OCI-LY7 (cell line): ENCODE data around the gene PLCL1. TPM values are rescaled to one million over a fixed set of nuclear protein-coding genes. Genes with fewer than 3 reads are reported as not detected.

ENCODE experiments used
- BruUV-seq: library from RNA; stranded (reverse); fragments of 400-500 nt; replicated peaks from 2 replicates; lab custom pipeline; 2021; lab: Mats Ljungman, UMichigan
- CTCF ChIA-PET: fragments of 300-600 bp; sonication (Branson Sonifier 250); formaldehyde crosslinking; loops from one replicate; lab custom pipeline; 2022; ENCODE audit warnings: antibody characterized with exemption; ENCODE audit not compliant: unreplicated experiment; lab: Charles Lee
- POLR2A ChIA-PET: fragments of 300-600 bp; sonication (Branson Sonifier 250); formaldehyde crosslinking; loops from one replicate; lab custom pipeline; 2022; ENCODE audit warnings: antibody characterized with exemption; lab: Charles Lee
- DNase-seq: peaks from one replicate; pipeline ENCODE4 v3.0.0-alpha.2; 2015; ENCODE audit warnings: low spot score
- H2AFZ ChIP-seq: fragments of 200-600 bp; sonication (generic), shearing (Covaris generic); 2 replicates; pipeline ENCODE4 v1.6.1; 2014; ENCODE audit warnings: mild to moderate bottlenecking, antibody characterized with exemption, low read length, moderate library complexity
- H3K27ac ChIP-seq: fragments of 200-600 bp; sonication (generic); 2 replicates; pipeline ENCODE4 v1.5.1; 2014; ENCODE audit warnings: mixed run types, low read depth, mild to moderate bottlenecking, moderate library complexity, low read length, inconsistent platforms; ENCODE audit not compliant: poor library complexity, severe bottlenecking
- H3K36me3 ChIP-seq: fragments of 200-600 bp; sonication (generic); 2 replicates; pipeline ENCODE4 v1.6.1; 2014; ENCODE audit warnings: mild to moderate bottlenecking, antibody characterized with exemption, low read length, moderate library complexity, mixed read lengths; ENCODE audit not compliant: insufficient read depth
- H3K4me1 ChIP-seq: fragments of 200-600 bp; sonication (generic); 2 replicates; pipeline ENCODE4 v1.5.1; 2014; ENCODE audit warnings: mild to moderate bottlenecking, low read length; ENCODE audit not compliant: insufficient read depth, poor library complexity, severe bottlenecking
- H3K4me2 ChIP-seq: fragments of 200-600 bp; sonication (generic); 2 replicates; pipeline ENCODE4 v1.6.1; 2014; ENCODE audit warnings: mild to moderate bottlenecking, low read length
- H3K4me3 ChIP-seq: fragments of 200-600 bp; sonication (generic); 2 replicates; pipeline ENCODE4 v1.5.1; 2014; ENCODE audit warnings: mild to moderate bottlenecking, low read depth, low read length; ENCODE audit not compliant: poor library complexity, severe bottlenecking
- H3K79me2 ChIP-seq: fragments of 200-600 bp; sonication (generic); 2 replicates; pipeline ENCODE4 v1.6.1; 2016; ENCODE audit warnings: low read depth, mild to moderate bottlenecking, low read length, moderate library complexity, mixed read lengths; ENCODE audit not compliant: insufficient read depth
- H3K9me2 ChIP-seq: fragments of 200-600 bp; sonication (generic); 2 replicates; pipeline ENCODE4 v1.6.1; 2016; ENCODE audit warnings: mild to moderate bottlenecking, low read length, mixed read lengths; ENCODE audit not compliant: insufficient read depth
- H3K9me3 ChIP-seq: fragments of 200-600 bp; sonication (generic); 2 replicates; pipeline ENCODE4 v1.6.1; 2014; ENCODE audit warnings: mild to moderate bottlenecking, mixed run types, low read length, mixed read lengths
- H4K20me1 ChIP-seq: fragments of 200-600 bp; sonication (generic); 2 replicates; pipeline ENCODE4 v1.6.1; 2014; ENCODE audit warnings: mild to moderate bottlenecking, antibody characterized with exemption, low read length, moderate library complexity, mixed read lengths; ENCODE audit not compliant: insufficient read depth
- EZH2phosphoT487 ChIP-seq: fragments of 200-600 bp; sonication (generic); IDR thresholded peaks from 2 replicates; pipeline ENCODE4 v1.6.1; 2018; ENCODE audit warnings: low read depth, borderline replicate concordance, mild to moderate bottlenecking, mixed run types, antibody characterized with exemption, low read length, moderate library complexity, mixed read lengths
- intact Hi-C: fragments of 100-400 bp; cut with micrococcal nuclease; formaldehyde crosslinking; loops from one replicate; pipeline ENCODE4 v1.10.0; 2022; ENCODE audit not compliant: unreplicated experiment
- total RNA-seq, 2 experiments: library from RNA; depleted of rRNA in 1 of 2; stranded (reverse); fragments of >200 nt in 1 of 2; shearing (Covaris generic) in 1 of 2; gene quantifications; 2 replicates each; pipeline ENCODE4 v1.2.3, GENCODE V29; 2014 to 2022
- TF ChIP-seq, protein P1 (sequence below): fragments of 200-600 bp; sonication (generic); conservative IDR thresholded peaks from 2 replicates; pipeline ENCODE4 v1.5.1; 2014; ENCODE audit warnings: mild to moderate bottlenecking, antibody characterized with exemption, low read length, moderate library complexity, mixed read lengths

PLCL1 gene
- total RNA-seq, 2 experiments from 2014 or later, result 0.03 TPM; not detected in 1

DNA sequence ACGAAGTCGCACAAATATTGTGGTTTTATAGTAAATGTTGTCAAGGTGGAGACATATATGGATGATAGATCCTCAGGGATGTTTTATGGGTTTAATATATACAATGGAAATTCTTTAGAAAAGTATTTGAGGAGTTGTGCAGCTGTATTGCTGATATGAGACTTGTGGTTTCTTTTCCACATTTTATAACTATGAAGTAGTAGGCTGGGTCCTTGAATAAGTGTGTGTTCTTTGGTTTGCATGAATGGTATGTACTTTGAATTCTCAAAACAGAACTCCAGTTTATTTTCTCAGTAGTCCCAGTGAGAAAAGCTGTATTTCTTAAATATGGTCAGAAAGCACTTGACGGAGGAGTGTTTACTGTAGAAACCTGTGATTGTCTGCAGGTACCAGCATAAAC is 42.4 kb downstream of the PLCL1 start:
- Histone ChIP-seq H3K4me2 (no peak overlapping the region), H3K79me2 (no peaks in the 10 kb centered on the region), H2AFZ (no peak overlapping the region), H3K4me1 (no peaks in the 10 kb centered on the region), H3K36me3 (no peaks in the 10 kb centered on the region), H3K9me3 (no peaks in the 10 kb centered on the region), H3K27ac (no peak overlapping the region), H3K4me3 (no peak overlapping the region), H4K20me1 (no peaks in the 10 kb centered on the region), H3K9me2 (no peaks in the 10 kb centered on the region)
- CTCF ChIA-PET, result no interaction called here
- POLR2A ChIA-PET, result no interaction called here
- TF ChIP-seq, protein P1, sequence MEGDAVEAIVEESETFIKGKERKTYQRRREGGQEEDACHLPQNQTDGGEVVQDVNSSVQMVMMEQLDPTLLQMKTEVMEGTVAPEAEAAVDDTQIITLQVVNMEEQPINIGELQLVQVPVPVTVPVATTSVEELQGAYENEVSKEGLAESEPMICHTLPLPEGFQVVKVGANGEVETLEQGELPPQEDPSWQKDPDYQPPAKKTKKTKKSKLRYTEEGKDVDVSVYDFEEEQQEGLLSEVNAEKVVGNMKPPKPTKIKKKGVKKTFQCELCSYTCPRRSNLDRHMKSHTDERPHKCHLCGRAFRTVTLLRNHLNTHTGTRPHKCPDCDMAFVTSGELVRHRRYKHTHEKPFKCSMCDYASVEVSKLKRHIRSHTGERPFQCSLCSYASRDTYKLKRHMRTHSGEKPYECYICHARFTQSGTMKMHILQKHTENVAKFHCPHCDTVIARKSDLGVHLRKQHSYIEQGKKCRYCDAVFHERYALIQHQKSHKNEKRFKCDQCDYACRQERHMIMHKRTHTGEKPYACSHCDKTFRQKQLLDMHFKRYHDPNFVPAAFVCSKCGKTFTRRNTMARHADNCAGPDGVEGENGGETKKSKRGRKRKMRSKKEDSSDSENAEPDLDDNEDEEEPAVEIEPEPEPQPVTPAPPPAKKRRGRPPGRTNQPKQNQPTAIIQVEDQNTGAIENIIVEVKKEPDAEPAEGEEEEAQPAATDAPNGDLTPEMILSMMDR, result no peak
- TF ChIP-seq EZH2phosphoT487, result no peak
- DNase-seq, result no peak
- intact Hi-C loops, result no loop called here
- no TSS peak for BruUV-seq

DNA sequence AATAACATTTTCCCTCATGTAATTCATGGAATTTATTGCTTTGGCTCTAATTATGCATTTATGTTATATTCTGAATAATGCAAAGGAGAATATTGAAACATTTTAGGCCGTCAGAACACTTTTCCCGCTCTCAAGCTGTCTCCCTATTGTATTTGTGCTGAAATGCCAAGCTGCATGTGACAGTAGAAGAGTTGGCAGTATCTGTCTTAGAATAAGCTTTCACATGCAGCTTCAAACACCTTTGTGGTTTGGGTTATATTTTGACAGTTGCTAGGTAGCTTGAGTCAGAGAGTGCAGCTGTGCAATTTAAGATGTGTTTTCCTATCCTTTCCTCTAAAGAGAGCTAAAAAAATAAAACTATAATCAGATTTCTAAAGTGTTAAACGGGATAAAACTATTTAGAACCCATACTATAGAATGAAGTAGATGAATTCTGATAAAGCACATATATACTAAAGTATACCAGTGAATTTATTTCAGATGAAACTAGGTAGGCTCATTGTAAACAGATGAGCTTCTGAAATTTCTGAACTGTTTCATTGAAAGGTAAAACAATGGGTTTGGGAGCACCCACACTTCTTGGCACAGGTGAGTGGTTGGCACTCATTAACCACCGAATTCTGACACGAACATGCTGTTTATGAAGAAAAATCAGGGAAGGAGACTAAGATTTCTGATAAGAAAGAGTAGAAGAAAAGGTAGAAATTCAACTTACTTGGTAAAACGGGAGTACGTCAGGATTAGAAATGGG is 43.4 kb downstream of the PLCL1 start:
- Histone ChIP-seq H3K36me3 (no peaks in the 10 kb centered on the region), H3K4me2 (no peak overlapping the region), H2AFZ (no peak overlapping the region), H3K79me2 (no peaks in the 10 kb centered on the region), H3K9me3 (no peaks in the 10 kb centered on the region), H3K27ac (no peak overlapping the region), H3K4me1 (no peaks in the 10 kb centered on the region), H4K20me1 (no peaks in the 10 kb centered on the region), H3K9me2 (no peaks in the 10 kb centered on the region), H3K4me3 (no peak overlapping the region)
- TF ChIP-seq, protein P1, result no peak
- TF ChIP-seq EZH2phosphoT487, result no peak
- DNase-seq, result no peak
- POLR2A ChIA-PET, result interaction anchor here (0.8 to 1.0 kb wide), 3 partner anchors 10 to 217 kb away, joined by 3 to 4 read pairs (median 4); no protein-coding TSS in a partner anchor
- no TSS peak for BruUV-seq
- CTCF ChIA-PET, result no interaction called here
- intact Hi-C loops, result no loop called here

DNA sequence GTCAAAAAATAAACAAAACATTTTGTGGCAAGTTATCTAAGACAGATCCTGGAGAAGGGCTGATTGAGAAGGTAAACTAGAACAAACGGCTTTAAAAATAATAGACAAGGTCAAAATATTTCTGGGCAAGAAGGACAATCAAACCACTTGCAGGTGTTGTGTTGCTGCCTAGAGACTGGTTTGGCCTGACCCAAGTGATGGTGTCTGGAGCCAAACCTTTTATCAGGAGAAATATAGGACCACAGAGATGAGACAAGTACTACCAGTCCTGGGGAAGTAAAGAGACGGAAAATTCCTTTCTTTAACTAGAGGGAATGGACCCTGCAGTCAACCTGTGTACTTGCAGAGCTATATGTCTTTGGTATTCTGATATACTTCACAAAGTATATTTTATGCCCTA is 44.2 kb downstream of the PLCL1 start:
- Histone ChIP-seq H3K36me3 (no peaks in the 10 kb centered on the region), H3K9me2 (no peaks in the 10 kb centered on the region), H3K4me2 (no peak overlapping the region), H3K9me3 (no peaks in the 10 kb centered on the region), H2AFZ (no peak overlapping the region), H3K4me1 (no peaks in the 10 kb centered on the region), H3K4me3 (no peak overlapping the region), H3K27ac (no peak overlapping the region), H3K79me2 (no peaks in the 10 kb centered on the region), H4K20me1 (no peaks in the 10 kb centered on the region)
- no peak for DNase-seq
- intact Hi-C loops, result no loop called here
- ChIA-PET CTCF (no interaction called here), POLR2A (interaction anchor here (0.9 kb wide), 1 partner anchor 11 kb away, joined by 4 read pairs; no protein-coding TSS in a partner anchor)
- TF ChIP-seq, protein P1, result no peak
- no peak for TF ChIP-seq EZH2phosphoT487
- no TSS peak for BruUV-seq
